ENCODE measurements around the gene DAGLB. TPM values are rescaled to one million over a fixed set of nuclear protein-coding genes. Genes with fewer than 3 reads are reported as not detected.
A peak's percentile ranks its signal among the peaks of the same experiment; 100 is the strongest.

The DAGLB gene
- total RNA-seq, 1 donor from 2014 or later = 6.0 TPM

GRCh38 chr7:6423942-6424701, 23.6 kb downstream of the DAGLB start:
- H3K27me3 ChIP-seq (ENCODE audit: low read depth) = no peaks in the 10 kb centered on the region
- TF ChIP-seq CTCF (IDR thresholded peaks at IDR 0.05; ENCODE audit: borderline replicate concordance) = no peak
- H3K36me3 ChIP-seq = peaks cover 58% of the 10 kb centered on the region
- H3K9me3 ChIP-seq (replicated peaks) = no peaks in the 10 kb centered on the region
- intact Hi-C loops (cut with micrococcal nuclease) = no loop called here
- no peak for DNase-seq
- peak overlapping the region; percentile 45 for H3K27ac ChIP-seq (replicated peaks)
- H3K4me3 ChIP-seq = no peak overlapping the region
- no peaks in the 10 kb centered on the region for H3K4me1 ChIP-seq

- H3K36me3 ChIP-seq = peaks cover 47% of the 10 kb centered on the region
- H3K27me3 ChIP-seq (ENCODE audit: low read depth) = no peaks in the 10 kb centered on the region
- H3K9me3 ChIP-seq (replicated peaks) = no peaks in the 10 kb centered on the region
- no peaks in the 10 kb centered on the region for H3K4me1 ChIP-seq
- TF ChIP-seq CTCF (IDR thresholded peaks at IDR 0.05; ENCODE audit: borderline replicate concordance) = no peak
- peak overlapping the region; percentile 42 for H3K27ac ChIP-seq (replicated peaks)
- no peak overlapping the region for H3K4me3 ChIP-seq
- DNase-seq = peak; percentile 34
- intact Hi-C loops (cut with micrococcal nuclease) = no loop called here
Measured at GRCh38 chr7:6422926-6423632, 24.7 kb downstream of the DAGLB start.

DNA sequence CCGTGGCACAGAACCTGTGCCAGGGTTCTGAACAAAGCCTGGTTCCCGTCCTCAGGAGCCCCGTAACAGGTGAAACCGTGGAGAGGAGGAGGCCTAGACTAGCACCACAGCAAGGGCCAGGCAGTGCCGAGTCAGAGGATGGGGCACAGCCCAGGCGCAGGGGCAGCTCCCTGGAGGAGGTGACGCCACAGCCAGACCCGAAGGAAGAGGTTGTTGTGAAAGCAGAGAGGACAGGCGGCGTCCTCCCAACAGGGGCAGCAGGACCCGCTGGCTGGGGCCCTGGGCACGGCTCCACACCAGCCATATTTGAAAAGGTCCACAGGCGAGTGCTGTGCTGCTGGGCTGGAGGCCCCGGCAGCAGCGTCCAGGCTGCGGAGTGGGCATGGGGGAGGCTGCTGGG, 25.7 kb downstream of the DAGLB start:
- no peak overlapping the region for H3K4me3 ChIP-seq
- no peaks in the 10 kb centered on the region for H3K4me1 ChIP-seq
- H3K36me3 ChIP-seq = peaks cover 43% of the 10 kb centered on the region
- no peaks in the 10 kb centered on the region for H3K27me3 ChIP-seq (ENCODE audit: low read depth)
- no peaks in the 10 kb centered on the region for H3K9me3 ChIP-seq (replicated peaks)
- intact Hi-C loops (cut with micrococcal nuclease) = no loop called here
- TF ChIP-seq CTCF (IDR thresholded peaks at IDR 0.05; ENCODE audit: borderline replicate concordance) = no peak
- no peak for DNase-seq
- no peak overlapping the region for H3K27ac ChIP-seq (replicated peaks)

- no peak for DNase-seq
- intact Hi-C loops (cut with micrococcal nuclease) = no loop called here
- TF ChIP-seq CTCF (IDR thresholded peaks at IDR 0.05; ENCODE audit: borderline replicate concordance) = no peak
- H3K36me3 ChIP-seq = peaks cover 43% of the 10 kb centered on the region
- H3K4me1 ChIP-seq = no peaks in the 10 kb centered on the region
- H3K4me3 ChIP-seq = no peak overlapping the region
- no peak overlapping the region for H3K27ac ChIP-seq (replicated peaks)
- no peaks in the 10 kb centered on the region for H3K27me3 ChIP-seq (ENCODE audit: low read depth)
- no peaks in the 10 kb centered on the region for H3K9me3 ChIP-seq (replicated peaks)
Measured at GRCh38 chr7:6420680-6421079, 27.1 kb downstream of the DAGLB start.

DNA sequence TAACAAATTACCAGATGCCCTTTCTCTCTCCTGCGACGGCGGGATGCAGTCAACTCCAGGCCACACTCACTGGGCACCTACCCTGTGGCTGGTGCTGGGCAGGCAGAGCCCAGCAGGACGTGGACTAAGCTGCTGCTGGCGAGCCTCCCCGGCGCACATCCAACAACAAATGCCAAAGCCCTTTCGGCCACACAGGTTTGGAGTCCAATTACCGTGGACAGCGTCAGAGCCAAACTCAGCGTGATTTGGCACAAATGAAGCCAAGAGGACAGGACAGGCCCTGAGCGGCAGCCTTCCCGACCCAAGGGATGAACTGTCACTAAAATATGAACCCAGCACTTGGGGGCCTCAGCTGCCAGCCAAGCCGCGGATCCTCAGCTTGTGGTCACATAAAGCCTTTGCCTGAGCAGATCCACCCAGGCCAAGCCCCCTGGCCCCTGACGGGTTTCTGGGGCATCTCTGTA, 28.4 kb downstream of the DAGLB start:
- H3K27ac ChIP-seq (replicated peaks) = peak overlapping the region; percentile 46
- DNase-seq = peak; percentile 32
- no peaks in the 10 kb centered on the region for H3K4me1 ChIP-seq
- no peak overlapping the region for H3K4me3 ChIP-seq
- H3K9me3 ChIP-seq (replicated peaks) = no peaks in the 10 kb centered on the region
- peaks cover 43% of the 10 kb centered on the region for H3K36me3 ChIP-seq
- no peaks in the 10 kb centered on the region for H3K27me3 ChIP-seq (ENCODE audit: low read depth)
- intact Hi-C loops (cut with micrococcal nuclease) = no loop called here
- no peak for TF ChIP-seq CTCF (IDR thresholded peaks at IDR 0.05; ENCODE audit: borderline replicate concordance)

Measured in left ventricle myocardium inferior (tissue), 1 donor.